ENCODE measurements around the gene MYT1. TPM values are rescaled to one million over a fixed set of nuclear protein-coding genes. Genes with fewer than 3 reads are reported as not detected.
"Not testable (repeated sequence)": the region's sequence is repeated elsewhere in the genome, so short reads cannot be mapped to it uniquely, and the experiment has no call there.

Gene MYT1
- total RNA-seq, 3 donors from 2014 or later: under 0.01 TPM; not detected in 2

DNA sequence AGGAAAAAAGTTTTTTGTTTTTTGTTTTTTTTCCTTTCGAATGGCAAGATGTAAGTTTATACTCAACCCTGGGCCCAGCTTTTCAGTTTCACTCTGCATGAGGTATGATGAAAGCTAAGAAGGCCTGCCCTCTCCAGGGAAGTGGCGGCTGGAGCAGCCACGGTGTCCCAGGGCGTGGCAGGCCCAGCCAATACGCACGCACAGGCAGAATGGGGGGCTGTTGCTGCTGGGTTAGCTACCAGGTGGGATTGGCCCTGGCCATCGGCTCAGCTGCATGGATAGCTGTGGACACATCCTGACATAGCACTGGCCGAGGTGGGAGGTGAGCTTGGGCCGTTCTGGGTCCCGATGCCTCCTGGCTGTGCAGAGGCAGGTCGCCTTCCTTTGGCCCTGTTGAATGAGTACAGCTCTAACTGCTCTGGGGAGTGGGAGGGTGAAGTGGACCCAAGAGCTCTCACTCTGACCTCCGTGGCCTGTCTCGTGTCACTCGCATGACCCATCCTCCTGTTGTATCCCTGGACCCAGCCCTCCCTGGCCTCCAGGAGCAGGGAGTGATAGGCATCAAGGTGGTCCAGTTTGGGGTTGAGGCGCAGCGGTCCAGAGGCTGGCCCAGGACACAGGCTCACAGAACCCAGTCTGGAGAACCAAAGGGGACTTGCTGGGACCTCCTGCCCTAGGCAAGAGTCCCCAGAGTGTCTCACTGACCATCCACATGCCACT, 18.1 kb downstream of the MYT1 start:
- no peak overlapping the region for H3K27ac ChIP-seq
- TF ChIP-seq POLR2A (IDR thresholded peaks at IDR 0.05): no peak
- TF ChIP-seq POLR2AphosphoS5 (IDR thresholded peaks at IDR 0.05): no peak
- no peaks in the 10 kb centered on the region for H3K9me3 ChIP-seq
- no peak for DNase-seq (ENCODE audit: low spot score in 2 of 2)
- no peaks in the 10 kb centered on the region for H3K36me3 ChIP-seq
- H3K4me3 ChIP-seq: no peak overlapping the region
- H3K4me1 ChIP-seq: no peaks in the 10 kb centered on the region
- intact Hi-C loops (cut with DNase I; ENCODE audit: low total_unique reads): no loop called here
- H3K27me3 ChIP-seq: peaks cover 0 to 9% of the 10 kb centered on the region in 2 donors

DNA sequence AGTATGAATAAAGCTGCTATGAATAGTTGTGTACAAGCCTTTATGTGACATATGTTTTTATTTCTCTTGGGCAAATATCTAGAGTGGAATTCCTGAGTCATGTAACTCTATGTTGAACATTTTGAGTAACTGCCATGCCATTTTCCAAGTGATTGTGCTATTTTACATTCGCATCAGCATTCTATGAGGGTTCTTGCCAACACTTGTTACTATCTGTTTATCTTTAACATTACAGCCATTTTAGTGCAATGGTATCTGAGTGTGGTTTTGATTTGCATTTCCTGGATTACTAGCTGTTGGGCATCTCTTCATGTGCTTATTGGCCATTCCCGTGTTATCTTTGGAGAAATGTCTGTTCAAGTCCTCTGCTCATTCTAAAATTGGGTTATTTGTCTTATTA, 19.1 kb downstream of the MYT1 start:
- H3K4me3 ChIP-seq: no peak overlapping the region
- no peak for TF ChIP-seq POLR2A (IDR thresholded peaks at IDR 0.05)
- TF ChIP-seq, protein P1, sequence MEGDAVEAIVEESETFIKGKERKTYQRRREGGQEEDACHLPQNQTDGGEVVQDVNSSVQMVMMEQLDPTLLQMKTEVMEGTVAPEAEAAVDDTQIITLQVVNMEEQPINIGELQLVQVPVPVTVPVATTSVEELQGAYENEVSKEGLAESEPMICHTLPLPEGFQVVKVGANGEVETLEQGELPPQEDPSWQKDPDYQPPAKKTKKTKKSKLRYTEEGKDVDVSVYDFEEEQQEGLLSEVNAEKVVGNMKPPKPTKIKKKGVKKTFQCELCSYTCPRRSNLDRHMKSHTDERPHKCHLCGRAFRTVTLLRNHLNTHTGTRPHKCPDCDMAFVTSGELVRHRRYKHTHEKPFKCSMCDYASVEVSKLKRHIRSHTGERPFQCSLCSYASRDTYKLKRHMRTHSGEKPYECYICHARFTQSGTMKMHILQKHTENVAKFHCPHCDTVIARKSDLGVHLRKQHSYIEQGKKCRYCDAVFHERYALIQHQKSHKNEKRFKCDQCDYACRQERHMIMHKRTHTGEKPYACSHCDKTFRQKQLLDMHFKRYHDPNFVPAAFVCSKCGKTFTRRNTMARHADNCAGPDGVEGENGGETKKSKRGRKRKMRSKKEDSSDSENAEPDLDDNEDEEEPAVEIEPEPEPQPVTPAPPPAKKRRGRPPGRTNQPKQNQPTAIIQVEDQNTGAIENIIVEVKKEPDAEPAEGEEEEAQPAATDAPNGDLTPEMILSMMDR (IDR thresholded peaks at IDR 0.05): no peak
- no peak for TF ChIP-seq POLR2AphosphoS5 (IDR thresholded peaks at IDR 0.05)
- H3K4me1 ChIP-seq: no peaks in the 10 kb centered on the region
- H3K36me3 ChIP-seq: no peaks in the 10 kb centered on the region
- no peaks in the 10 kb centered on the region for H3K9me3 ChIP-seq
- intact Hi-C loops (cut with DNase I; ENCODE audit: low total_unique reads): no loop called here
- H3K27ac ChIP-seq: no peak overlapping the region
- peaks cover 0 to 3% of the 10 kb centered on the region in 2 donors for H3K27me3 ChIP-seq
- no peak for DNase-seq (ENCODE audit: low spot score in 2 of 2)

DNA sequence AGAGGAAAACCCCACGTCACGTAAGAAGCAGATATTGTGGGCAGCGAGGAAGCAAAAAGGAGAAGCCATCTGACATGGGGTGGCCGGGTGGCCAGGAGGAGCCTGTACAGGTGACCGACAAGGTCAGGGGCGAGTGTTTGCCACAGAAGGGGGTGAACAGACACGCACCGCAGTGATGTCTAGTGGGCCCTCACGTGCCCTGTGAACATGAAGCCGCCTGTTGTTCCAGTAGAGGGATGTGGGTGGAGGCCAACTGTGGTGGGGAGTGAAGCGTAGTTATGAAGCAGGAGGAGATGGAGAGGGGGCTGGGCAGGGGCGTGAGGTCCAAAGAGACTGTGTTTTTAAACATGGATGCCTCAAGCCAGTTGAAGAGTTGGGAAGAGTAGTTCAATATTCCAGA, 20.5 kb downstream of the MYT1 start:
- Histone ChIP-seq H3K9me3 (no peaks in the 10 kb centered on the region), H3K27ac (no peak overlapping the region), H3K4me3 (no peak overlapping the region), H3K4me1 (no peaks in the 10 kb centered on the region), H3K27me3 (peaks cover 0 to 3% of the 10 kb centered on the region in 2 donors), H3K36me3 (no peaks in the 10 kb centered on the region)
- TF ChIP-seq POLR2AphosphoS5 (IDR thresholded peaks at IDR 0.05) (no peak), POLR2A (IDR thresholded peaks at IDR 0.05) (no peak)
- TF ChIP-seq, protein P1 (IDR thresholded peaks at IDR 0.05): no peak
- DNase-seq (ENCODE audit: low spot score in 2 of 2): no peak
- intact Hi-C loops (cut with DNase I; ENCODE audit: low total_unique reads): no loop called here

DNA sequence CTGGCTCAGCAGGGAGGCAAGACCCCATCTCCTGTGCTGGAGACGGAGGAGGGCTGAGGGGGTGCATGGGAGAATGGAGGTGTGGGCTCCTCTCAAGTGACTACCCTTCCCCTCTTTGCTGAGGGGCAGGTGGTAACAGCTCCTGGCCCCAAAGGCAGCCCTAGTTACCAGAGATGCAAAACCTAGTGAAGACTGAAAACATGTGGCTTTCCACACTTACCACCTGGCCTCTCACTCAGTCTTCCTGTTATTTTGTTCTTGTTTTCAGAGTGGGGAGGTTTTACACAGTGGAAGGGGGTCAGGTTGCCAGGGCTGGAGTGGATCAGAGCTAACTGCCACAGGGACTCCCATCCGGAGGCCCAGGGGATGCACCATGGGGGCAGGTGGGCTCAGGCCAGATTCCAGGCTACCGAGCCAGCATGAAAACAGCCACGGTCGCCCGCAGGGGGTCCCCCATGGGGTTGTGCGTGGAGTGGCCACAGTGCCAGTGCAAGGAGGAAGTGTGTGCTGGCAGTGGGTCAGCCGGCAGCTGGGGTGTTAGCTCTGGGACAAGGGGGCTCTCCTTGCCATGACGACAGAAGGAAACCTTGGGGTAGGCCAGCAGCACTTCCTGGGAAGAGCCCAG, 21.1 kb downstream of the MYT1 start:
- H3K27ac ChIP-seq: no peak overlapping the region
- no peaks in the 10 kb centered on the region for H3K9me3 ChIP-seq
- no peak for DNase-seq (ENCODE audit: low spot score in 2 of 2)
- H3K4me3 ChIP-seq: no peak overlapping the region
- TF ChIP-seq, protein P1 (IDR thresholded peaks at IDR 0.05): no peak
- TF ChIP-seq POLR2A (IDR thresholded peaks at IDR 0.05): no peak
- TF ChIP-seq POLR2AphosphoS5 (IDR thresholded peaks at IDR 0.05): no peak
- H3K36me3 ChIP-seq: no peaks in the 10 kb centered on the region
- no peaks in the 10 kb centered on the region for H3K4me1 ChIP-seq
- intact Hi-C loops (cut with DNase I; ENCODE audit: low total_unique reads): no loop called here
- peaks cover 0 to 3% of the 10 kb centered on the region in 2 donors for H3K27me3 ChIP-seq

DNA sequence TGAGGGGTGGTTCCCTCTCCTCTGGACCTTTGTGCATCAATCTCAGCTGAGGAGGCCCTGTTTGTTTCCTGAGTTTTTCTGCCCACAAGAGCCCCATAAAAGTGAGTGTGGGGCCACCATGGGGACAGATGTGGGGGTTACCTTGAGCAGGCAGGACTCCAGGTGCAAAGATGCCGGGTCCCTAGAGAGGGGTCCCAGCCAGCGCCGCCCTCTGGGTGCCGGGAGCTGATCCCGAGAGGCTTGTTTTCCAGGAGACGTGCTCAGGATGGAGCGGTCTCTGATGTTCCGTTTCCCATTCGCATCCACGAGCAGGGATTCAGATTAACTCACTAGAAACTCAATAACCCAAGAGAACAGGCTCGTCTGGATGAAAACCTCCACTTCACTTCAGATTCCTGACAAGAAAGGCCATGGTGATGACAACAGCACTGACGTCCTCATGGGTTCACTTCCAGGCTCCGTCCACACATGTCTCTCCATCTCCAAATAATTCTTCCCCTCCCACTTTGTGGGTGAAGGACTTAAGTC, 21.9 kb downstream of the MYT1 start:
- Histone ChIP-seq H3K4me3 (no peak overlapping the region), H3K36me3 (no peaks in the 10 kb centered on the region), H3K27ac (no peak overlapping the region), H3K27me3 (peaks cover 0 to 3% of the 10 kb centered on the region in 2 donors), H3K9me3 (no peaks in the 10 kb centered on the region), H3K4me1 (no peaks in the 10 kb centered on the region)
- DNase-seq (ENCODE audit: low spot score in 2 of 2): no peak
- TF ChIP-seq, protein P1 (IDR thresholded peaks at IDR 0.05): no peak
- TF ChIP-seq POLR2AphosphoS5 (IDR thresholded peaks at IDR 0.05): no peak
- intact Hi-C loops (cut with DNase I; ENCODE audit: low total_unique reads): no loop called here

DNA sequence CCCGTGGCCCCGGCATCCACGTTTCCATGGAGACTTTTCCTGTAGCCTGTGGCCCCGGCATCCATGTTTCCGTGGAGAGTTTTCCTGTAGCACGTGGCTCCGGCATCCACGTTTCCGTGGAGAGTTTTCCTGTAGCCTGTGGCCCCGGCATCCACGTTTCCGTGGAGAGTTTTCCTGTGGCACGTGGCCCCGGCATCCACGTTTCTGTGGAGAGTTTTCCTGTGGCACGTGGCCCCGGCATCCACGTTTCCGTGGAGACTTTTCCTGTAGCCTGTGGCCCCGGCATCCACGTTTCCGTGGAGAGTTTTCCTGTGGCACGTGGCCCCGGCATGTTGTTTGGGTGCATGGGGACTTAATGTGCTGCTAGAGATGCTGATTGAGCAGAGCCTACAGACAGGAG, 23.0 kb downstream of the MYT1 start:
- H3K4me1 ChIP-seq; intact Hi-C loops (cut with DNase I; ENCODE audit: low total_unique reads); H3K36me3 ChIP-seq; H3K9me3 ChIP-seq; DNase-seq (ENCODE audit: low spot score in 2 of 2); H3K4me3 ChIP-seq; H3K27me3 ChIP-seq; H3K27ac ChIP-seq: not testable (repeated sequence)

Data from breast epithelium (tissue), 4 donors.